GM18909 (cell line): ENCODE data around the gene F2RL1.
"Not testable (repeated sequence)": the region's sequence is repeated elsewhere in the genome, so short reads cannot be mapped to it uniquely, and the experiment has no call there.

Experiments
- ATAC-seq: cut with Tn5 transposase; IDR thresholded peaks from one replicate; pipeline ENCODE4 v1.9.1; 2021; ENCODE audit warnings: mild to moderate bottlenecking; ENCODE audit not compliant: unreplicated experiment, poor library complexity

F2RL1 gene, protein sequence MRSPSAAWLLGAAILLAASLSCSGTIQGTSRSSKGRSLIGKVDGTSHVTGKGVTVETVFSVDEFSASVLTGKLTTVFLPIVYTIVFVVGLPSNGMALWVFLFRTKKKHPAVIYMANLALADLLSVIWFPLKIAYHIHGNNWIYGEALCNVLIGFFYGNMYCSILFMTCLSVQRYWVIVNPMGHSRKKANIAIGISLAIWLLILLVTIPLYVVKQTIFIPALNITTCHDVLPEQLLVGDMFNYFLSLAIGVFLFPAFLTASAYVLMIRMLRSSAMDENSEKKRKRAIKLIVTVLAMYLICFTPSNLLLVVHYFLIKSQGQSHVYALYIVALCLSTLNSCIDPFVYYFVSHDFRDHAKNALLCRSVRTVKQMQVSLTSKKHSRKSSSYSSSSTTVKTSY

DNA sequence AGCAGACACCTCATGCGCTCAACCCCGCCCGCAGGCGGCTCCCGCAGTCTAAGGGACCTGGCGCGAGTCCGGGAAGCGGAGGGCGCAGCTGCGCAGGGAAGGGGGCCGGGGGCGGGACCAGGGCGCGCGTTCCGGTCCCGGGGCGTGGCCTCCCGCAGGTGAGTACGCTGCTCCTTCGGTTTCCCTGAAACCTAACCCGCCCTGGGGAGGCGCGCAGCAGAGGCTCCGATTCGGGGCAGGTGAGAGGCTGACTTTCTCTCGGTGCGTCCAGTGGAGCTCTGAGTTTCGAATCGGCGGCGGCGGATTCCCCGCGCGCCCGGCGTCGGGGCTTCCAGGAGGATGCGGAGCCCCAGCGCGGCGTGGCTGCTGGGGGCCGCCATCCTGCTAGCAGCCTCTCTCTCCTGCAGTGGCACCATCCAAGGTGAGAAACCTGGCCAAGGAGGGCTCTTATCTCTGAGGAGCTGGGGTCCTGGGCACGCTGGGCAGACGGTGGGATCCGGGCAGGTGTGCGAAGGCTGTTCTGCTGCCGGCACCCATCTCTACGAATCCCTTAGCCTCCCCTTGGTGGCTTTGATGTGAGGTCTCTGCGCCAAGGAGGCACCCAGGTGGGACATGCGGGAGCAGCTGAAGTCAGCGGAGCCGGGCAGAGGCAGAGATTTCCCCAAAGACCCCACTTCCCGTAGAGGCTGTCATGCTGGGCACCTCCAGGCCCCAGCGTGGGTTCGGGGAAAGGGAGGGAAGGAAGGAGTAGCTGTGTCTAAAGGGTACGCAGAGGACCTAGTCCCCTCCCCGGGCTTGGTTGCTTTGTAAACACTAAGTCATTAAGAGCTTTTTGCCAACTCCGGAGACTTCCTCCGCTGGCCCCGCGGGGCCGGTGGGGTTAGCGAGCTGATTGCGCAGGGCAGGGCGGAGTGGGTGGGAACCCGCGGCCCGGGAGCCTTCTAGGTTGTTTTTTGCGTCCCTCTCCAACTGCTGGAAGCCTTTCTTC lies at the start of gene F2RL1:
F2RL1 (plus strand) TSS at position 187 of the 988 bp plus-strand sequence; CDS start at position 340, 153 bp downstream.
- no peak for ATAC-seq

DNA sequence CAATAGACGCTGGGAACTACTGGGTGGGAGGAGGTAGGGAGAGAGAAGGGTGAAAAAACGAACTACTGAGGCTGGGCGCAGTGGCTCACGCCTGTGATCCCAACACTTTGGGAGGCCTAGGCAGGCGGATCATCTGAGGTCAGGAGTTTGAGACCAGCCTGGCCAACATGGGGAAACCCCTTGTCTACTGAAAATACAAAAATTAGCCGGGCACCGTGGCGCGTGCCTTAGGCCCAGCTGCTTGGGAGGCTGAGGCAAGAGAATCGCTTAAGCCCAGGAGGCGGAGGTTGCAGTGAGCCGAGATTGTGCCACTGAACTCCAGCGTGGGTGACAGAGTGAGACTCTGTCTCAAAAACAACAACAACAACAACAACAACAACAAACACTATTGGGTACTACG lies 47.8 kb upstream of the F2RL1 start:
- ATAC-seq = not testable (repeated sequence)

DNA sequence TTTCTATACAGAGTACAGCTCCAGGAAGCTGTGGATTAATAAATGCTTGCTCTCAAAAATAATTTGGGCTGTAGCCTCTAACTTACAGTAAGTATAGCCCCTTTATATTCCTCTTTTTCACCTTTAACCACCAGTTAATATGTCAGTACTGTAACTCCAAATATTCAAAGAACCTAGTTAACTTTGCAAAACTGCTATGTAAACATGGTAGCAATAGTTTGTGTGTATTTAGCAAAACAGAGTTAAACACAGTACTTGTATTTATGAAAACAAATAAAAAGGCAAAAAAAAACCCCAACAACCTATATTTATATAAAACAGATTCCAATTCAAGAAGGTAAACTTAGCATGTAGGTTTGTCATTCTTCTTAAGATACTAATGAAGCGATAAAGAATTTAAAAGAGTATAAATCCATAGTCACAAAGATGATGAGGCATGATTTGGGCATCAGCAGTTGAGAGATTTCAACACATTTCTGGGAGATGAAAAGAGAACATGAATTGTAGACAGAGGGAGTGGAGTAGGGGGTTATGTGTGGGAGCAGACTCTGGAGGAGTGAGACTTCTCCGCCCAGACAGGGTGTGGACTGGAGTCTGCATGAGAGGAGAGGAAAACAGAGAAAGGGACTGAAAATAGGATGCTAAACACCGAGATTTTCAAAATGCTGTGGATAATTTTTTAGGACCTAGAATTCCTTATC lies 47.0 kb upstream of the F2RL1 start:
- ATAC-seq = no peak

DNA sequence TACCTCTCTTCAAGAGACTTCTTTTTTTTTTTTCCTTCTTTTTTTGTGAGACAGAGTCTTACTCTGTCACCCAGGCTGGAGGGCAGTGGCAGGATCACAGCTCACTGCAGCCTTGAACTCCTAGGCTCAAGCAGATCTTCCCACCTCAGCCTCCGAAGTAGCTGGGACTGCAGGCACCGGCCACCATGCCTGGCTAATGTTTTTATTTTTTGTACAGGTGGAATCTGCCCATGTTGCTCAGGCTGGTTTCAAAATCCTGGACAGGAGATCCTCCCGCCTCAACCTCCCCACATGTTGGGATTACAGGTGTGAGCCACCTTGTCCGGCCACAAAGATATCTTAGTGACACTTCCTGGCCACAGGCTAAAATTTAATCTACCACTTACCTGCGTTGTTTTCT lies 42.9 kb upstream of the F2RL1 start:
- ATAC-seq = no peak

DNA sequence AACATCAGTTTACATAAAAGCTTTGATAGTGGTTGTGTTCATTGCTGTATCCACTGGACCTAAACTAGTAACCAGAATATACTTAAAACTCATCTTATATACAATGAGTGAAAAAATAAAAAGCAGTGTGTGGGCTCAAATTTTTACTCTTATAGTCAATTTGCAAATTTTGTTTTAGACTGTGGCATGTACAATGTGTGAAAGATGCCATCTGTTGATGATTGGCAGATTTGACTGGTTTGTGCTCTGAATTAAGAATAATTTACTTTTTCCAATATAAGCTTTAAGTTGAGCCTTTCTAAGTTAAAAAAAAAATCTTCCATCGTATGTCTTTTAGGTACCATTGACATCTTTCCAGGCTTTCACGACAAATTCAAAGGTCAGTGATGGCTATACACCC lies 42.4 kb upstream of the F2RL1 start:
- no peak for ATAC-seq

DNA sequence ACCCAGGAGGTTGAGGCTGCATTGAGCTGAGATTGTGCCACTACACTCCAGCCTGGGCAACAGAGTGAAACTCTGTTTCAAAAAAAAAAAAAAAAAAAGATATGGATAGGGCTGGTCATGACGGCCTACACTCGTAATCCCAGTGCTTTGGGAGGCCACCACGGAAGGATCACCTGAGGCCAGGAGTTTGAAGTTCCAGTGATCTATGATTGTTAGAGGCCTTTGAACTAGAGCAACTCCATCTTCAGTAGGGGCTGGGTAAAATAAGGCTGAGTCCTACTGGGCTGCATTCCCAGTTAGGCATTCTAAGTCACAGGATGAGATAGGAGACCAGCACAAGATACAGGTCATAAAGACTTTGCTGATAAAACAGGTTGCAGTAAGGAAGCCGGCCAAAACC lies 38.2 kb upstream of the F2RL1 start:
- ATAC-seq = not testable (repeated sequence)

DNA sequence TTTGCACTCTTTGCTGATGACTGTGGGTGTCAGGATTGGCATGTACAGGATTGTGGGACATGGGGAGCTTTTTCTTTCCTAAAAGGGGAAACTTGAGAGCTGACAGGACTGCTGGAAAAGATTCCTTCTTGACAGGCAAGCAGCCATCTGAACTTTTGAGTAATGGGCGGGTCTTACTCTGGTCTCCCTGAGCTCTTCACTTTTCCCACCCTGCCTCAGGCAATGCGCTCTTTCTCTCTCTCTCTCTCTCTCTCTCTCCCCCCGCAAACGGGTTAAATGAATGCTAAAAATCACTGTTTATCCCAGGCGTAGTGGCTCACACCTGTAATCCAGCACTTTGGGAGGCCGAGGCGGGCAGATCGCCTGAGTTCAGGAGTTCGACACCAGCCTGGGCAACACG lies 37.1 kb upstream of the F2RL1 start:
- no peak for ATAC-seq

DNA sequence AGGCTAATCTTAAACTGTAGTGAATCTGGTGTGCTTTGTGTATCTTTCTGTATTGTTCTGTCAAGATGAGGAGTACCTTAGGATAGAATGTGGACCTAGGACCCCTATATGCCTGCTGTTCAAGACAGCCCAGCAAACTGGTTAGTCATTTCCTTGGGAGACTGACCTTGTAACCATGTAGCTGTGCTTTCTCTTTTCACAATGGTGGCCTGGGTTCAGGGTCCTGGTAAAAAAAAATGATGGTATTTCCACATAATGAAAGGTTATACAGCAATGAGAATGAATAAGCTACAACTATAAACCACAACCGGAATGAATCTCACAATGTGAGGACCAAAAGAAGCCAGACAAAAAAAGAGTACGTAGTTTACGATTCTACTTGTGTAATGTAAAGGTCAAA lies 36.4 kb upstream of the F2RL1 start:
- no peak for ATAC-seq

DNA sequence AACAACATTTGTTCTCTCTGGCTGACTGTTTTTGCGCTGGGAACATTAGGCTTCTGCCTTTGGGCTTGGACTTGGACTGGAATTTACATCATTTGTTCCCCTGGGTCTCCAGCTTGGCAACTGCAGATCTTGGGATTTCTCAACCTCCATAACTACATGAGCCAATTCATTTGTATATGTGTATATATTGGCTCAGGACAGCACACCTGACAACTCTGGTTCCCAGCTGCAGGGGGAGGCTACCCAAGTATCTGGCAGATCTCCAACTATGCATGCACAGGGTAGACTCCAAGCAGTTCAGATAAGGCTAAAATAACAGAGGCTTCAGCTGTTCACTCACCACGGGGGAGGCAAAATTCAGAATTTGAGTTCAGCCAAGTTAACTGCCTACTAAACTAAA lies 31.6 kb upstream of the F2RL1 start:
- no peak for ATAC-seq

DNA sequence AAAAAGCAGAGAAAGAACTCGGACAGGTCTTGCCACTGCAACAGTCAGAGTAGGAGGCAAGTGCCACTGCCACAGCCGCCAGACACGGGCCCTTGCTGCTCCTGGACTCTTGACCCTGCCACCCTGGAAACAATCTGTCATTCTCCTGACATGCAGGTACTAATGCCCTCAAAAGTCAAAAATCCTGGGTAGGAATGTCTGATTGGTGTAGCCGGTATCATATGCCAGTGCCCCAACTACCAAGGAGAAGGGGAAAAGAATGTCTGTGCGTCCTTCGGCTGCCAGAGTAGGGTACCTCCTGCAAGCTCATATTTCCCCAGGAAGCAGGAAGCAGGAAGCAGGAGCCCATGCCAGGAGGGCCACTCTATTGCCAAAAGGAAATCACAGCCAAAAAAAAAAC lies 30.5 kb upstream of the F2RL1 start:
- ATAC-seq = no peak

DNA sequence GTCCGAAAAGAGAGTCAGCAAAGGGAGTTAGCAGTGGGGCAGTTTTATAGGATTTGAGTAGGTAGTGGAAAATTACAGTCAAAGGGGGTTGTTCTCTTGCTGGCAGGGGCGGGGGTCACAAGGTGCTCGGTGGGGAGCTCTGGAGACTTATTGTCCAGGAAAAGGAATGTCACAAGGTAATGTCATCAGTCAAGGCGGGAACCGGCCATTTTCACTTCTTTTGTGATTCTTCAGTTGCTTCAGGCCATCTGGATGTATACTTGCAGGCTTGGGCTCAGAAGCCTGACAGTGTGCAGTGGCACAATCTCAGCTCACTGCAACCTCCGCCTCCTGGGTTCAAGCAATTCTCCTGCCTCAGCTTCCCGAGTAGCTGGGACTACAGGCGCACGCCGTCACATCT lies 29.6 kb upstream of the F2RL1 start:
- ATAC-seq = not testable (repeated sequence)

DNA sequence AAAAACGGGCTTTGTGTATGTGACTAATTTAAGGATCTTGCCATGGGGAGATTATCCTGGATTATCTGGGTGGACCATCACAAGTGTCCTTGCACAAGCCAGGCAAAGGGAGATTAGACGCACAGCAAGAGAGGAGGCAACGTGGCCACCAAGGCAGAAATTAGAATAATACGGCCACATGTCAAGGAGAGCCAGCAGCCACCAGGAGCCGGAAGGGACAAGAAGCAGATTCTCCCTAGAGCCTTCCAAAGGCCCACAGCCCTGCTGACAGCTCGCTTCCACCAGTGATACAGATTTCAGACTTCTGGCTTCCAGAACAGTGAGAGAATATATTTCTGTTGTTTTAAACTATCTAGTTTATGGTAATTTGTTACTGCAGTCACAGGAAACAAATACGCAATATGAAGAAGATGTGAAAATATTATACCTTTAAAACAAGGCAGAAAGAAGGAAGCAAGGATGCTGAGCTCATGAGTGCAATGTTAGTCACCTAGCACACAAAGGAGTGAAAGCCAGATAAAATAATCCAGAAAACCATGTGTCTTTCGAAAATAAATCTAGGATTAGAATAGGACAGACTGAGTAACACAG lies 28.7 kb upstream of the F2RL1 start:
- no peak for ATAC-seq

DNA sequence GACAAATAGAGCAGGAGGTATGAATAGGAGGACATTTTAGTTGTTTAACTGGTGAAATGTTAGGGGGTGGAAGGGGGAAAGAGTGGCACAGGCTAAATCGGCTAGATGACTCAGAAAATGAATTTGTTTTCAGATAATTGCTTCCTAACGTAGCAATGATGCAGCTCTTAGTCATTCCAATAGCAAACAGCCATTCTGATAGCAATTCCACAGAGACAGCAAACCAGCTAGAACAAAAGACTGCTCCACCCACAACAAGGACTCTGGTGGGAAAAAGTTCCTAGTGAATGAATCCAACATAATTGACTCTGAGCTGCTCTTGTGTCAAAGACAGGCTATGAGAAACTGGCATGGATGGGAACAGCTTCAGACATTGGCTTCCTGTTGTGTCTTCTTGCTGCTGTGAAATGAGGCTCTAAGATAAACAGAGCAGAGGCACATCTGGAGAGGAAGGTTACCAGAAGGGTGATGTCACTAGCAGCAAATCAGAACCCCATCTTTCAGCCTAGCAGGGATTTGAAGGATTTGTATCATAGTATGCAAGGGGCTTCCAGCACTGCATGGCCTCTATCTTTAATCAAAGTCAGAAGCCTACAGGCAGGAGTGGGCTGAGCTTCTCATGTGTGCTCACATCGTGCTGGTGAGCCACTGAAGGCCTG lies 28.1 kb upstream of the F2RL1 start:
- no peak for ATAC-seq

DNA sequence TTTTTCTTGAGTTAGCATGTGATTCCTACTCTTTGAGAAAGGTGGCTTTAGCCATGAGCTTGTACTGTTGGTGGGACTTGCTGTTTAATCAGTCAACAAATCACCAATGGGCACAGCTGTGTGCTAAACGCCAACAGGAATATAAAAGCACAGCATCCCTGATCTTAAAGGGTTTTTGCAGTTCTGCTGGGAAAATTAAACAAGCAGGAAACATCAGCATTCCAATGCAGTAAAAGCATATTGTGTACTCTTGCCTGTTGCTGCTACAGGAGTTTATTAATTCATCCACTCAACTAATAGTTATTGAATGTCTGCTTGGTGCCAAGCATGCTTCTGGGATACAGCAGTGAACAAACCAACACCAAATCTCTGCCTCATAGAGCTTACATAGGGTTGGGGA lies 27.4 kb upstream of the F2RL1 start:
- ATAC-seq = no peak

DNA sequence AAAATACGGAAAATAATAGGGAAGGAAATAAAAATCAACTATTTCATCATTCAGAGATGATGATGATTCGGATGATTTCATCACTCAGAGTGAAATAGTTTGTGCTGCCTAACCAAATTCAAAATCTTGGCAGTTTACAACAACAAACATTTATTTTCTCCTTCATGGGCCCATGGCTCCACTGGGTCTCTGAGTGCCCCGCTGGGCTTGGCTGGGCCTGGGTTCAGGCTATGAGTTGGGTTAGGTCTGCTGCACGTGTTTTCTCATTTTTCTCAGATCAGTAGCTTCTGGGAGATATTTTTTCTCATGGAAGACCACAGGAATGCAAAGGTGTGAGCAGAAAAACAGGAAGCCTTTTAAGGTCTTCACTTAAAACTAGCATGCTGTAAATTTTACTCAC lies 24.0 kb upstream of the F2RL1 start:
- no peak for ATAC-seq

DNA sequence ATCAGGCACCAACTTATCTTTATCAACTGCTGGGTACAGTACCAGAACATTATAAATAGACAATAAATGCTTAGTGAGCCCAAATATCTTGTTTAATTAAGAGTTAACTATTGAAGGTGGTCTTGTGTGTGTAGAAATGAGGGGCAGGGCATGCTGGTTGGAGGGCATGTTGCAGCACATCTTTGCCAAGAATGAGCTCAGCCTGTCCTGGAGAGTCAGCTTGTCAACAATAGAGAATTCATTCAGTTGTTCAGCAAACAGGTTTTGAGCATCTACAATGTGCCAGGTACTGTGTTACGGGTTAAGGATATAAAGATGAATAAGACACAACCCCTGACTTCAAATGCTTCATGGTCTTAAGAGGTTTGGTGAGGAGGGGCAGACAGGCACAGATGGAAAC lies 19.2 kb upstream of the F2RL1 start:
- no peak for ATAC-seq

DNA sequence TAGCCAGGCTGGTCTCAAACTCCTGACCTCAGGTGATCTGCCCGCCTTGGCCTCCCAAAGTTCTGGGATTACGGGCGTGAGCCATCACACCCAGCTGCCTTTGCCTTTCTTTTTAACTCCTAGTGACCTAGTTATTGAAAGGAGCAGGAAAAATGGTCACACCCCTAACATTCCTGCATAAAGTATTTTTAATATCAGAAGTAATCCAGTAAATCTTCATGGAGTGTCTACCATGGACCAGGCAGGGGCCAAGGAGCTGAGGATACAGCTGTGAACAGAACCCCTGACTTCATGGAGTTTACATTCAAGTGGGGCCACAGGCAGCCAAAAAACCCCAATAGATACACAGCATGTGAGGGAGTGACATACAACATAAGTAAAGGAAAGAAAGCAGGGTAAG lies 18.3 kb upstream of the F2RL1 start:
- no peak for ATAC-seq

DNA sequence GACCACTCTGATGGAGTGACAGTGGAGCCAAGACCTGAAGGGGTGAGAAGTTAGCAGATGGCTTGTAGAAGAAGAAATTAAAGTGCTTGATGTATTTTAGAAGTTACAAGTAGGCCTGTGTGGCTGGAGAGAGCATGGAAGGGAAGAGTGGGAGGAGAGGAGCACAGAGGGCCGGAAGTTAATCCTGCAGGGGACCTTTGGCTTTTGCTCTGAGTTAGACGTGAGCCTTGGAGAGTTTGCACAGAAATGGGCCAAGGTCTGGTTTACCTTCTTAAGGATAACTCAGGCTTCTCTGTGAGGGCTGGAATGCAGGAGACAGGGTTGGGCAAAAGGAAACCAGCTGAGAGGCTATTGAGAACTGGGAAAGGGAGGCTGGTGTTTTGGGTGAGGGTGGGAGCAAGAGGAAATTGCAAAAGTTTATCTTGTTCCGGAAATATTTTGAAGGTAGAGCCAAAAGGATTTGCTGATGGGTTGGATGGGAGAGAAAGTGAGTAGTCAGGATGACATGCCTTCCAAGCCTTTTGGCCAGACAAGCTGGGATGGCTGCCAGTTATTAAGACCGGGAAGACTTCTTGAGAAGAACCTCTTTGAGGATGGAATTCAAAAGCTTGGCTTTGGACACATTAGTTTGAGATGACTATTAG lies 17.5 kb upstream of the F2RL1 start:
- ATAC-seq = no peak

DNA sequence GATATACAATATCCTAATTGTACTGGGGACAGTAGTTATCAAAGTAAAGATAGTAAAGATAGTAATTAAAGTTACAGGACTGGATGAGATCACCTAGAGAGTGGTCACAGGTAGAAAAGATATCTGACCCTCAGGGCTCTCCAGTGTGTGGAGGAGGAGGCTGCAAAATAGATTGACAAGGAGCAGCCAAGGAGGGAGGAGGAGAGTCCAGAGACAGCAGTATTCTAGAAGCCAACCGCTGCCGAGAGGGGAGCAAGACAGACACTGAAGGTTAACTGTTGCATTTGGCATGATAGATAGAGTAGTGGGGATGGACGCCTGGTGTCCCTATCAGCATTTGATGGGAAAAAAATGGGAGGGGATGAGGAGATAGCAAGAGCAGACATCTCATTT lies 17.0 kb upstream of the F2RL1 start:
- ATAC-seq = no peak
